ENCODE data around the gene LILRB2.

The LILRB2 gene

DNA sequence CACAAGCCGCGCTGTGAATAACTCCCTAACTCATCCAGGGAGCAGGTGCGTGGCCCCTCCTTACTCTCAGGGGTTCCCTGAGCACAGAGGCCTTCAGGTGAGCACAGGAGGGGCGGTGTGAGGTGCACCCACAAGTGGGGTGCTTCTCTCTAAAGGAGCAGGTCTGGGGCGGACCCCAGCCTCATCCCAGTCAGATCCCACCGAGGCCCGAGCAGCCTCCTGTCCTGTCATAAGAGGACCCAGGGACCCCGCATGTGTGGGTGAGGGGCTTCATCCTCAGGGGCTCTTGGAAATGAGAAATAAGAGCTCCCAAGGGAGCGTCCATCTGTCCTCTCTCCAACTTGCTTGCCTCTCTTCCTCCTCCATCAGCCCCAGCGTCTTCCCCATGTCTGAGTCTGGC is 35.0 kb upstream of the LILRB2 start:
- H3K4me1 Mint-ChIP-seq: no peaks in the 10 kb centered on the region
- H3K27me3 Mint-ChIP-seq (ENCODE audit: low read depth): peaks cover 15% of the 10 kb centered on the region
- no peak overlapping the region for H3K4me3 Mint-ChIP-seq
- H3K36me3 Mint-ChIP-seq (ENCODE audit: low read depth): no peaks in the 10 kb centered on the region
- TF ChIP-seq, protein P1, sequence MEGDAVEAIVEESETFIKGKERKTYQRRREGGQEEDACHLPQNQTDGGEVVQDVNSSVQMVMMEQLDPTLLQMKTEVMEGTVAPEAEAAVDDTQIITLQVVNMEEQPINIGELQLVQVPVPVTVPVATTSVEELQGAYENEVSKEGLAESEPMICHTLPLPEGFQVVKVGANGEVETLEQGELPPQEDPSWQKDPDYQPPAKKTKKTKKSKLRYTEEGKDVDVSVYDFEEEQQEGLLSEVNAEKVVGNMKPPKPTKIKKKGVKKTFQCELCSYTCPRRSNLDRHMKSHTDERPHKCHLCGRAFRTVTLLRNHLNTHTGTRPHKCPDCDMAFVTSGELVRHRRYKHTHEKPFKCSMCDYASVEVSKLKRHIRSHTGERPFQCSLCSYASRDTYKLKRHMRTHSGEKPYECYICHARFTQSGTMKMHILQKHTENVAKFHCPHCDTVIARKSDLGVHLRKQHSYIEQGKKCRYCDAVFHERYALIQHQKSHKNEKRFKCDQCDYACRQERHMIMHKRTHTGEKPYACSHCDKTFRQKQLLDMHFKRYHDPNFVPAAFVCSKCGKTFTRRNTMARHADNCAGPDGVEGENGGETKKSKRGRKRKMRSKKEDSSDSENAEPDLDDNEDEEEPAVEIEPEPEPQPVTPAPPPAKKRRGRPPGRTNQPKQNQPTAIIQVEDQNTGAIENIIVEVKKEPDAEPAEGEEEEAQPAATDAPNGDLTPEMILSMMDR (IDR thresholded peaks at IDR 0.05; ENCODE audit: unreplicated experiment in 3 of 3): no peak
- peaks cover 9% of the 10 kb centered on the region for H3K9me3 Mint-ChIP-seq
- no peak overlapping the region for H3K27ac Mint-ChIP-seq

DNA sequence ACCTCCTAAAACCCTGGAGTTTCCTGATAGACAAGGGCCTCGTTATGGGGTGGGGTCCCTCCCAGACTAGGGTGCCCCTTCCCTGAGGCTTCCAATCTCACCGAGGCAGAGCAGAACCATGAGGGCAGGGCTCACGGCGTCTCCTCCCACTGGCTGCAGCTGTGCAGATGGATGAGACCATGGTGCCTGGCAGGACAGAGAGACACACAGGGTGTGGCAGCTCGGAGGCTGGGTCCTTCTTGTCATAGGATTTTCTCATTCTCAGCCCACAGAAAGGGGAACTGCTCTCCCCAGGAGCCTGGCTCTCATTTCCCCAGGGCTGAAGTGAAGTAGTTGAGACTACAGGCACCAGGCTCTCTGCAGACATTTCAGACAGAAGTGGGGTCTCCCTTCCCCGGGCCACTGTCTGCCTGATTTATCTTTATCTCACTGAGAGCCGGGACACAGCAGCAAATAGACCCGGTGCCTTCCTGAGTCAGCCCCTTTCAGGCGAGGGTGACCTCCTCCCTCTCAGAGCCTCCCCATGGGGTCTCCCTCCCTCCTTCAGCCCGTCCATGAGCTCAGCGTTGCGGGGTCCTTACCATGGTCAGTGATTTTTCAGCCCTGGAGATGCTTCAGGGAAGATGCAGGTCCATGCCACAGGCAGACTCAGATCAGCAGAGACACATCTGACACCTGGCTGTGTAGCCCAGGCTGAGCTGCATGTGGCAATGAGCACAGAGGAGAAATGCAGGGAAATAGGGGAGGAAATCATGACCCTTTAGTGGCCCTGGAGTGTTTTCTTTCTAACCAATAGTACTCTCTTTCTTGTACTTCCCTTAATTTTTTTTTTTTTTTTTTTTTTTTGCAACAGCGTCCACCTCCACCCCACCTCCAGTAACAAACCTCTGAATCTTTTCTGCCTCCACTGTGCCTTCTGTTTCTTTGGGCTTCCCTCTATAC is 31.8 kb upstream of the LILRB2 start, which contains the start of gene LILRA5:
Gene LILRA5 (minus strand): TSS at position 731 of the 942 bp plus-strand sequence. CDS start 147 bp downstream, at position 584.
- TF ChIP-seq, protein P1 (IDR thresholded peaks at IDR 0.05; ENCODE audit: unreplicated experiment in 3 of 3): no peak
- H3K4me1 Mint-ChIP-seq: no peaks in the 10 kb centered on the region
- no peak within 1 kb of the TSS for H3K27ac Mint-ChIP-seq
- H3K36me3 Mint-ChIP-seq (ENCODE audit: low read depth): no peaks in the 10 kb centered on the region
- no peak within 1 kb of the TSS for H3K4me3 Mint-ChIP-seq
- H3K27me3 Mint-ChIP-seq (ENCODE audit: low read depth): peaks cover 14% of the 10 kb centered on the region
- peaks cover 3% of the 10 kb centered on the region for H3K9me3 Mint-ChIP-seq

DNA sequence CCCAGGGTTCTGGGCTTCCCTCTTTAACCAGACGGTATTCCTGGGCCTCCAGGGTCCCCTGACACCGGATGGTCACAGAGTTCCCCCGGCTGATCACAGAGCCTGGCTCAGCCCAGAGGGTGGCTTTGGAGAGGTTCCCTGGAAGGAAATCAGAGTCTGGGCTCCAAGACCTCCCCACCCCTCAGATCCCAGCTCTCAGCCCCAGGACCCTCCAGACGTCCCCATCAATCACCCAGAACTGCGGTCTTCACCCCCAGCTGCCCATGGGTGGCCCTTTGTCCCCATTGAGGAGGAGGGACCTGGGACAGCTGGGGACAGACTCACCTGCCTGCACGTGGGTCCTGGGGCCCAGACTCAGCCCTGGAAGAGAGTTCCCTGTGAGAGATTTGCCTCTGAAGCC is 31.1 kb upstream of the LILRB2 start:
- no peaks in the 10 kb centered on the region for H3K9me3 Mint-ChIP-seq
- H3K27ac Mint-ChIP-seq: no peak overlapping the region
- no peaks in the 10 kb centered on the region for H3K4me1 Mint-ChIP-seq
- TF ChIP-seq, protein P1 (IDR thresholded peaks at IDR 0.05; ENCODE audit: unreplicated experiment in 3 of 3): no peak
- H3K4me3 Mint-ChIP-seq: no peak overlapping the region
- no peaks in the 10 kb centered on the region for H3K36me3 Mint-ChIP-seq (ENCODE audit: low read depth)
- H3K27me3 Mint-ChIP-seq (ENCODE audit: low read depth): peaks cover 9% of the 10 kb centered on the region

DNA sequence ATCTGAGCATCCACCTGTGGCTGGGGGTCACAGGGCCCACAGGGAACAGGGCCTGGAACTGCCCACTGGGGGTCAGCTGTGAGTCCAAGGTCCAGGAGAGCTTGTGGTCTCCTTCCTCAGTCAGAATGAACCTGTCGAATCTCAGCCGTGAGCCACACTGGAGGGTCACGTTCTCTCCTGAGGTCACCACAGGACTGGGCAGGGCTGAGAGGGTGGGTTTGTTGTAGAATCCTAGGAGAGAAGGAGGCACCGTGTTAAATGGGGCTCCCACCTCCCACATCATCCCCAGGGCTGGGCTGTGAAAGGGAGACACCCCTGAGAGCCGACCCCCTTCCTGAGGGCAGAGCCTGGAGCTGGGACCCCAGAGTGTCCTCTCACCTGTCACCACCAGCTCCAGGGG is 30.6 kb upstream of the LILRB2 start:
- Mint-ChIP-seq H3K27ac (no peak overlapping the region), H3K4me1 (no peaks in the 10 kb centered on the region), H3K4me3 (no peak overlapping the region), H3K27me3 (ENCODE audit: low read depth) (peaks cover 9% of the 10 kb centered on the region), H3K9me3 (no peaks in the 10 kb centered on the region), H3K36me3 (ENCODE audit: low read depth) (no peaks in the 10 kb centered on the region)
- TF ChIP-seq, protein P1 (IDR thresholded peaks at IDR 0.05; ENCODE audit: unreplicated experiment in 3 of 3): no peak

DNA sequence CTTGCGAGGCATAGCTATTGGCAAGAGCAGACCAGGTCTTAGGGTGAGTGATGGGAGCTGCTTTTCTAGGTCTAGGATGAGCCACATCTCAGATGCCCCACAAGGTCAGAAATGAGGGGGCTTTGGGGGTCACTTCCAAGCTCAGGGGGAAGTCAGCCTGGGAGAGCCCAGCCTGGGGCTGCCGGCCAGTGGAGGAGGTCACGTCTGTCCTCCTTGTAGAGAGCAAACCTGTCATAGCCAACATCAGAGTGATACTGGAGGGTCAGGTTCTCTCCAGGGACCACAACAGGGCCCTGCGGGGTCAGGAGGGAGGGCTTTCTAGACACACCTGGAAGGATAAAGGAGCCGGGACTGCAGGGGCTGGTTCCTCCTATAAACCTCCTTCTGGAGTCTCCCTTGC is 29.6 kb upstream of the LILRB2 start:
- Mint-ChIP-seq H3K4me3 (no peak overlapping the region), H3K27me3 (ENCODE audit: low read depth) (peaks cover 9% of the 10 kb centered on the region), H3K4me1 (no peaks in the 10 kb centered on the region), H3K9me3 (no peaks in the 10 kb centered on the region), H3K36me3 (ENCODE audit: low read depth) (no peaks in the 10 kb centered on the region), H3K27ac (no peak overlapping the region)
- TF ChIP-seq, protein P1 (IDR thresholded peaks at IDR 0.05; ENCODE audit: unreplicated experiment in 3 of 3): no peak

DNA sequence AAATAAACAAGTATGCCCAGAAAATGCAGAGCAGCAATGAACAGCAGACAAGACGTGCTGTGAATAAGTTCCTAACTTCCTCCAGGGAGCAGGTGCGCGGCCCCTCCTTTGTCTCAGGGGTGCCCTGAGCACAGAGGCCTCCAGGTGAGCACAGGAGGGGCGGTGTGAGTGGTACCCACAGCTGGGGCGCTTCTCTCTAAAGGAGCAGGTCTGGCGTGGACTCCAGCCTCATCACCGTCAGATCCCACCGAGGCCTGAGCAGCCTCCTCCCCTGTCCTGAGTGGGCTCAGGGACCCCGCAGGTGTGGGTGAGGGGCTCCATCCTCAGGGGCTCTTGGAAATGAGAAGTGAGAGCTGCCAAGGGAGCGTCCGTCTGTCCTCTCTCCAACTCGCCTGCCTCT is 28.9 kb upstream of the LILRB2 start:
- Mint-ChIP-seq H3K27ac (no peak overlapping the region), H3K4me3 (no peak overlapping the region), H3K4me1 (no peaks in the 10 kb centered on the region), H3K9me3 (peaks cover 3% of the 10 kb centered on the region), H3K36me3 (ENCODE audit: low read depth) (no peaks in the 10 kb centered on the region), H3K27me3 (ENCODE audit: low read depth) (peaks cover 12% of the 10 kb centered on the region)
- TF ChIP-seq, protein P1 (IDR thresholded peaks at IDR 0.05; ENCODE audit: unreplicated experiment in 3 of 3): no peak
